NCI-H2029 (cell line): ENCODE data around the gene CCSAP.
"Not testable (repeated sequence)": the region's sequence is repeated elsewhere in the genome, so short reads cannot be mapped to it uniquely, and the experiment has no call there.

Experiments used
- DNase-seq: peaks from one replicate; lab custom pipeline; 2025; lab: John Stamatoyannopoulos, UW

The CCSAP gene

GRCh38 chr1:229342656-229343569 lies at the start of gene CCSAP:
Gene CCSAP (minus strand): TSS chr1:229343047. CDS start chr1:229342465, 582 bp downstream.
- no peak for DNase-seq

GRCh38 chr1:229390130-229390529 lies 47.3 kb upstream of the CCSAP start:
- no peak for DNase-seq

GRCh38 chr1:229388897-229389580 lies 46.2 kb upstream of the CCSAP start:
- no peak for DNase-seq

- DNase-seq: no peak
These were observed 43.1 kb upstream of the CCSAP start for GRCh38 chr1:229385853-229386456.

GRCh38 chr1:229384822-229385221 lies 42.0 kb upstream of the CCSAP start:
- DNase-seq: no peak

GRCh38 chr1:229383961-229384360 lies 41.1 kb upstream of the CCSAP start:
- DNase-seq: no peak

GRCh38 chr1:229383188-229383587 lies 40.3 kb upstream of the CCSAP start:
- no peak for DNase-seq

GRCh38 chr1:229381234-229381633 lies 38.4 kb upstream of the CCSAP start:
- DNase-seq: no peak

- DNase-seq: no peak
These were observed 37.8 kb upstream of the CCSAP start for GRCh38 chr1:229380536-229381160.

GRCh38 chr1:229379846-229380245 lies 37.0 kb upstream of the CCSAP start:
- DNase-seq: no peak

GRCh38 chr1:229378586-229379367 lies 35.9 kb upstream of the CCSAP start:
- no peak for DNase-seq

- not testable (repeated sequence) for DNase-seq
These were observed 35.2 kb upstream of the CCSAP start for GRCh38 chr1:229378035-229378434.

- no peak for DNase-seq
These were observed 34.6 kb upstream of the CCSAP start for GRCh38 chr1:229377429-229377828.

- no peak for DNase-seq
These were observed 33.7 kb upstream of the CCSAP start for GRCh38 chr1:229376521-229376920.

- DNase-seq: no peak
These were observed 31.6 kb upstream of the CCSAP start for GRCh38 chr1:229374485-229374884.

GRCh38 chr1:229373395-229373794 lies 30.5 kb upstream of the CCSAP start:
- no peak for DNase-seq

GRCh38 chr1:229372251-229372650 lies 29.4 kb upstream of the CCSAP start:
- no peak for DNase-seq

GRCh38 chr1:229371624-229372023 lies 28.8 kb upstream of the CCSAP start:
- no peak for DNase-seq

GRCh38 chr1:229370601-229371021 lies 27.8 kb upstream of the CCSAP start:
- no peak for DNase-seq

GRCh38 chr1:229368347-229368746 lies 25.5 kb upstream of the CCSAP start:
- DNase-seq: no peak

- no peak for DNase-seq
These were observed 22.7 kb upstream of the CCSAP start for GRCh38 chr1:229365569-229365968.
